RKO (cell line): ENCODE results near the gene SEC11A.
"Not testable (repeated sequence)": the region's sequence is repeated elsewhere in the genome, so short reads cannot be mapped to it uniquely, and the experiment has no call there.

Source experiments
- DNase-seq: peaks from one replicate; pipeline ENCODE4 v3.0.0-alpha.2; 2016; ENCODE audit warnings: low spot score

The SEC11A gene

DNA sequence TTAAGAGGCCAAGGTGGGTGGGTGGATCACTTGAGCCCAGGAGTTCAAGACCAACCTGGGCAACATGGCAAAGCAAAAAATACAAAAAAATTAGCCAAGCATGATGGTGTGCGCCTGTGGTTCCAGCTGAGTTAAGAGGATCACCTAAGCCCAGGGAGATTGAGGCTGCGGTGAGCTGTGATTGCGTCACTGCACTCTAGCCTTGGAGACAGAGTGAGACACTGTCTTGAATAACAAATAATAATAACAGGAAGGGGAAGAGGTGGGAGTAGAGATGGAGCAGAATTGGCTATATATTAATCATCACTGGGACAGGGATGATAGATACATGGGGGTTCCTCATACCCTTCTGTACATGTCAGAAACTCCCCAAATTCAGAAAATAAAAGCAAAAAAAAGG lies 34.1 kb downstream of the SEC11A start:
- DNase-seq, result no peak

DNA sequence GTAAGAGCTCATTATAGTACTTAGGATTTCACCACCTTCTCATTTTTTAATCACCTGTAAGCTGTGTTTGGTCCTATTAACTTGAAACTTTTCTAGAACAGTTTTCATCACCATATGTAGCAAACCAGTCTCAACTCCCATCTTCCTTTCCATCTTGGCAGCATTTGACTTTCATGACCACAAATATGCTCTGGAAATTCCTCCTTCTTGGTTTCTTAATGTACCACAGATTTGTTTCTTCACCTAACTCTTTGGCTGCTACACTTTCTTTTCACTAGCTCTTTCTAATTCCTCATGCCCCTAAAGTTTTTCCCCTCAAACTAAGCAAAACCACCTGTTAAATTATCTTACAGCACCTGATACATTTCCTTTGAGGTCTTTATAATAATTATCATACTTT lies 44.7 kb downstream of the SEC11A start:
- DNase-seq, result no peak

DNA sequence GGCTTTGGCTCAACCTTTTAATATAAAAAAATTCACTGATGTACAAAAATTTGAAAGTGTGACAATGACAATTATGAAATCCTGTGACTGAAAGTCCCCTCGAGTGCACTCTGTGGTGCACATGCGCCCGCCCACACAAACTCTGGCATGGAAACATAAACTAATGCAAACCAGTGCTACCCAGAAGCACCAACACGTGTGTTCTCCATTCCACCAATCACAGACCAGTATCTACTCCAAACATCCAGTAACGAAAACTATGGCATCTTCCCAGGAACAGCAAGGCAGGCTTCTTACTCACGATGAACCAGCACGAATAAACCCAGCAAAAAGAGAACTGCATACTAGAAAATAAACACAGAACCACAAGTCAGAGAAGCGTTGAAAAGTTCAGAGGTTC lies 46.2 kb downstream of the SEC11A start:
- DNase-seq, result no peak

DNA sequence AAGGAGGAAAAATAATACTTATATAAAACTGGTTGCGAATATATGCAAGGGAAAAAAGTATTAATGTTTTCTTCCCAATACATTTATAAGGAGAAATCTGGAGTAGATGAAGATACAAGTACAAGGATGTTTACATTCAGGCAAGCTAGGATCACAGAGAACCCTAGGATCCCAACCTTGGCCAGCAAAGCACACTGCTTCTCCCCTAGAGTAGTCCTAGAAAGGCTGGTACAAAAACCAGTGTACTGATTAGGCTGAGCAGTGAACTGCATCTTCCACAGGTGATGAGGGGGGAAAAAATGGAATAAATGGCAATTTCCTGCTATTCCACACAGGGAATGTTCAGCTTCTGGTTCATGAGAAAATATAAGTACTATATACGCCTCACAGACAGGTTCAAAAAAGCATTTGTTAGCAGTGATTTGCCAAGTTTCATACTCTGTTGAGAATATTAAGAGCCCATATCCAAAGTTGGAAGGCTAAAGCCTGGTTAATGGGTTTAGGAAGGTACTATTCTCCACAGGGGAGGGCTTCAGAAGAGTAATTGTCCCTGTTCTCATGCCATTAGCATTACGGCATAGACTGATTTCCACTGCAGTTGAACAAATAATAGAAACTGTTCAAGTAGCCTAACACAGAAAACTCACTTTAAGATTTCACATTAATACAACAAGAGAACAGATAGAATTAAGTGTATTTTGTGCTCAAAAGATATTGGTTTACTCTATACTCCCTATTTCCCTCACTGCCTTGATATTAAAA lies 47.5 kb downstream of the SEC11A start:
- DNase-seq, result no peak

DNA sequence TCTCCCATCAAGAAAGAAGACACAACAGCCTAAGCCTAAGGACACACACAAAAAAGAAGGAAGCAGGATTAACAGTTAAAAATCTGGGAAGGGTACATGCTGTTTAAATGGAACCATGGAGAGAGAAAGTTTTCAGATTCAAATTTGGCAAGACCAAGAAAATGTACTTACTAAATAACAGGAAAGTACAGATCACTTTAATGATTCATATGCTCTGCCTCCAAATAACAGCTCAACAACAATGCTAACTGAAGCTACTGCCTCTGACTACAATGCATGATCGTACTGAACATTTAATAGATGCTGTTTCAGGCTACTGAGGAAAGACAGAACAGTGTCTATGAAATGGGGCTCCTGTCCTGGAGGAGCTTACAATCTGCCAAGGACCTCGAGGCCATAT lies 49.6 kb downstream of the SEC11A start:
- DNase-seq, result no peak

DNA sequence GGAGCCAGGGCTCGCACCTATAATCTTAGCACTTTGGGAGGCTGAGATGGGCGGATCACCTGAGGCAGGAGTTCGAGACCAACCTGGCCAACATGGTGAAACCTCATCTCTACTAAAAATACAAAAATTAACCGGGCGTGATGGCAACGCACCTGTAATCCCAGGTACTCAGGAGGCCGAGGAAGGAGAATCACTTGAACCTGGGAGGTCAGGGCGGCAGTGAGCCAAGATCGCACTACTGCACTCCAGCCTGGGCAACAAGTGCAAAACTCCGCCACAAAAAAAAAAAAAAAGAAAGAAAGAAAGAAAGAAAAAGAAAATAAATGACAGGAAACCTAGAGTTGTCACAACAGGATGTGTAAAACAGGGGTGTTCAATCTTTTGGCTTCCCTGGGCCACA lies 54.9 kb downstream of the SEC11A start:
- DNase-seq, result no peak

DNA sequence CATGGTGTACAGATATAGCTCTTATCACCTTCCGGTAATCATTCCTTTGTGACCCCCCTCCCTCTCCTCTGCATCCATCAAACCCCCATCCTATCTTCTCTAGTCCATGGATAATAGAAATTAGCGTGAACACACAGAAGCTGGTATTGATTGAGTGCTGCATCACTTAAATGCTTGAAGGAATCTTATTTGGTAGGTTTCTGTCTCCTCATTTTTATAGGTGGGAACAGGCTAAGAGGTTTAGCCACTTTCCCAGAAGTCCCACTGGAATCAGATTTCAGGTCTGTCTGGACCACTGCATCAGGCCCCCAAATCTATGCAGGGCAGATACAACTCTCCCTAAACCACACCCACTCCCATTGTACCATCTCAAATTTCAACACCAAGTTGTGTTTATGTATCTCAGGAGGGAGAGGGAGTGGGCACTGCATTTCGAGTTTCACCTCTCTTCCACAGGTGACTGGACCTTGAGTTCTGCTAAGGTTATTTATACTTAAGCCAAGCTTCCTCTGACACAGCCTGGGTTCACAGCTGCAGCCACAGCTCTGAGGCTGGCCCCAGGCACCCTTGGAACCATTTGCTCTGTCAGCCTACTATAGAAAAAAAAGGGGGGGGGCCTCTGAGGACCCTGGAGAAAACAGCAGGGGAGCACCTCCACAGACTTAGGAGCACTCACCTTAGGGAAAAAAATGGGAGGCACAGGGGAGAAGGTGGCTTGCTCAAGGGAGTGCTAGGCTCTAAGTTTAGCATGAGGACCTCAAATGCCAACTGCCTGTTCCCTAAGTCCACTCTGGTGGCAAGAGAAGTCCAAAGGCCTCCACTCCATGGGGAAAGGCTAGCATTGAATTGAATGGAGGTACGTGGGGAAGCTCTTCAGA lies 55.8 kb downstream of the SEC11A start:
- DNase-seq, result no peak

DNA sequence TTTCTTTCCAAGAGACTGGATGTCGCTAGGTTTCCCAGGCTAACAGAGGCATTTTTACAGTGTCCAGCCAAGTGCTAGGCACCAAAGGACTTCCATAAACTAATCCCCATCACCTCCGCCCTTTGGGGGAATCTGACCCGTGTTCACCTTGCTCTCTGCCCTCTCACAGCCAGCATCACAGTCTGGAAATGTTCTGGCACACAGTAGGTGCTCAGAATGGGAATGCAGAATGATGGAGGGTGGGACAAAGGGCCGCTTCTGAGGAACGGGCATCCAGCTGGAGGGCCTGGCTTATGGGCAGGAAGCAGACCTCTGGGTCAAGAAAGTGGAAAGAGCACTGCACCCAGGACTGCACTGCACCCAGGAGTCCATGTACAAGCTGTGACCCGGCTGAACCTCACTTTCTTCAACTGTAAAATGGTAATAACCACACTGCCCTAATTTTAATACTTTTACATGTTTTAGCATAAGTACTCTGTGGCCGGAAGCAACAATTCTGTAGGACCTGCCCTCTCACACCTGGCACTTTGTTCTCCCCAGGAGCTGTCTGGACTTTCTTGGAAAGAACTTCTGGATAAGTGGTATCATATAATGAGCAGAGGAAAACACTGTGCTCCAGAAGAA lies 57.0 kb downstream of the SEC11A start:
- DNase-seq, result no peak

DNA sequence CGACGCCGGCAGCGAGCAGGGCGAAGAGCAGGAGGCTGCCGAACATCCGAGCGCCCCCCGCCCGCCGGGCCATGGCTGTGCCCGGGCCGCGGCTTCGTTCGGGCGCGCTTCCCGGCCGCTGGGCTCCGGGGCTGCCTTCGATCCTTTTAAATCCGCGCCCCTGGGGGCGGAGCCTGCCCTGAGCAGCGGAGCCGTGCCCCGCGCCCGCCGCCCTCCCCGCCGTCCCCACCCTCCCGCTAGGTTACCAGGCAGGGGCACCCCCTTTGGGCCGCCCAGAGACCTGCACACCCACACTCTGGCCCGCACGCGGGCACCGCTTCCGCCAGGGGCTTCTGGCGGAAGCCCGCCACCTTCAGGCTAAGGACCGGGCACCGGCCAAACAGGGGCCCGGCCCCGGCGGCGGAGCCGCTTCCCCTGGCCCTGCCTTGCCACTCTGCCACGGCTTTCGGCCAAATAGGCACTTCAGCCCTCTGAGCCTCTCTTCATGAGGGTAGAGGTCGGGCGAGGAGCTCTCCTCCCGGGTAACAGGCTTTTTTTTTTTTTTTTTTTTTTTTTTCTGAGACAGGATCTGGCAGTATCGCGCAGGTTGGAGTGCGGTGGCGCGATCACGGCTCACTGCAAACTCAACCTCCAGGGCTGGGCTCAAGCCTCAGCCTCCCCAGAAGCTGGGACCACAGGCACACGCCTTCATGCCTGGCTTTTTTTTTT lies 57.7 kb downstream of the SEC11A start, which contains the start of gene NMB:
Gene NMB, minus strand, starts transcription at position 120 of the 708 bp plus-strand sequence. Its CDS starts 47 bp downstream, at position 73.
- peak; percentile 91 for DNase-seq

DNA sequence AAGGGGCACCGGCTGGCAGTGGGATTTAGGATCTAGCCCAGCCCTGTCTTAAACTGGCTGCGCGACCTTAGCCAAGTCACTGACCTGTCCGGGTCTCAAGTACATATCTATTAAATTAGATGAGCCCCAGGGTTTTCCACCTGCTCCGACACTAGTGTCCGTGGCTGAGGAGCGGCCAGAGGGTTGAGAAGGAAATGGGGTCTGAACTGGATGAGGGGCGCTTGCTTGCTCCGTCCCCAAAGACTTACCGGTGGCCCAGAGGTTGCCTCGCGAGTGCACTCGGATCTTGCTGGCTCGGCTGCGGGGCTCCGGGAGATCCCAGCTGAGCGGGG lies 58.2 kb downstream of the SEC11A start:
- no peak for DNase-seq

DNA sequence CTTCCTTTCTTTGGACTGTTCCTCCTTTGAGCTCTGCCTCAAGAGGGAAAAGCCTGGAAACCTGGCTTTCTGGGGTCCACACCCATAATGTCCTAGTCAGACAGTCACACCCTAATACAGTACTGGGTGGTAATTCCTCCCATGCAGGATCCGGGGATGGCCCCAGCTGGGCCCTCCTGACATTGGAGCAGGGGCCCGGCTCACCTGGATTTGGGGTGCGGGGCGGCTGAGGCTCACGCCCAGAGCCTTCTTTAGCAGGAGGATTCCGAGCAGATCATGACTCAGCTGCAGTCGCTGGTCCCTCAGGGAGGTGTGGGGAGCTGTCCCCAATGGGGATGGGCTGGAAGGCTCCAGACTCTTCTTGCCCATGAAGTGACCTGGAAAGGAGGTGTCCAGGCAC lies 59.0 kb downstream of the SEC11A start:
- DNase-seq, result no peak

DNA sequence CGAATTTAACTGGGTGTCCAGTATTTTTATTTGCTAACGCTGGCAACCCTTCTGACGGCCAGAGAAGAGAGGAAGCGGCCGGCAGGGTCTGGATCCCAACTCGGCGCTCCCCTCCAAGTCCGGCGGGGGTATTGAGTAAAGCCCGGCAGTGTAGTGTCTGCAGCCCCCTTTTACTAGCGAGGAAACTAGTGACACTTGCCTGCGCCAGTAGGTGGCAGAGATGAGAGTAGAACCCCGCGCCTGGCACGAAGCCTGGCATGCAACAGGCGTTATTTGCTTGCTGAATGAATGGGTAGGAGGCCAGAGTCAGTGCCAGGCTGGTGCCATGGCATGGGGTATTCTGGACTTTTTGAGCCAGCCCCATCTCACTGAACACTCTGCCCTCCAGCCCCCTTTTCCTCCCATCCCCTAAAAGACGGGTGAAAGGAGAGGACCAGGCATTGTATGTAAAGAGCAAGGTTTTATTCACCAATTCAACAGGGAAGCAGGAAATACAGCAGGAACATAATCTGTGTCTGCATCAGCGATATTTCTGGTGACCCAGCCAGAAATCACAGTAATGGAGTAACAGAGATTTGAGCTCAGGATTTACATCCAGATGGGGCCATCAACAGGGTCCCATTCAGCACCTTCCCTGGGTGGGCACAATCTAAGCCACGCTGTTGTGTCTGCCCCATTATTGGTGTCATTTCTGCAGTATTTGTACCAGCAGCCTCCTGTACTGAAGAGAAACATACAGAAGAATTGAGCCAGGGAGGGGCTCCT lies 61.1 kb downstream of the SEC11A start:
- peak; percentile 91 for DNase-seq

DNA sequence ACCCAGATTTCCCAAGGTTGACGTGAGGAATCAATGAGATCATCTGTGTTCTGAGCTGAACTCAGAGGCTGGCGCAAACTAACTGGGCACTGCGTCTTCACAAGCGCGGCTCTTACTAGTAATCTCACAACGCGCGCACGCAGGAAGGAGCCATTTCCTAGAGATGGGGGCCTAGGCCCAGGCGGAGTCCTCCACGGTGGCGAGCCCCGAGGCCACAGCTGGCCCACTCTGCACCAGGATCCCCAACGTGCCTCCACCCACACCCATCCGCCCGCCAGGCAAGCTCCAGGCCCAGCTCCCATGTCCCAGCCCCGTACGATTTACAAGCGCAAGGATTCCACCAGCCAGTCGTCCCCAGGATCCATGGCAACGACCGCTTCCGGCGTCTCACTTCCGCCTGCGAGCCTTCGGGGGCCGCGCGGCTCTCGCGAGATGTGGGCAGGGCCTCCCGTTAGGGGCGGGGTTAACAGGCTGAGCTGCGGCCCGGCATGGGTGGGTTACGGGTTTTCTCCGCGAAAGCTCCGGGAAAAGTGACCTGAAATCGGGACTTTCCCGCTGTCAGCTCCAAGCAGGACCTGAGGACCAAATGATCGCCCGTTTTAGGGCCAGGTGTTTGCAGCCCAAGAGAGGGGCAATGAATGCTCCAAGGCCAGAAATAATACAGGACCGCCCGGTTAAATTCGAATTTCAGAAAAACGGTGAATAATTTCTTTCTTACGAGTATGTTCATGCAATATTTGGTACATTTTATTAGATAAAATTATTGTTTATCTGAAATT lies 61.8 kb downstream of the SEC11A start, which contains the start of gene WDR73:
Gene WDR73, minus strand, starts transcription at position 374 of the 779 bp plus-strand sequence. Its CDS starts 9 bp downstream, at position 365.
- DNase-seq, result peak; percentile 92

DNA sequence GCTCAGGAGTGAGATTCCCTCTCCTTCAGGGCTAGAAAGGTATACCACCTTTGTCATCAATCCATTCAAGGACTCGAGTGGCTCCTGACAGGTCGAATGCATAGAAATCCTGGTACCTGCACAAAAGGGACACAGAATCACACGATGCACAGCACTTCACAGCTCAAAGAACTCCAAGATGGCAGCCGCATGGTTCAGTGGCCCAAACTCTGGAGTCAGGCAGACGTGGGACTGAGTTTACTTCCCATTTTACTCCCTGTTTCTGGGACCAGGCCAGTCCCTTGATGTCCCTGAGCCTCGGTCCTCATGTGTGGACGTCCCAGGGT lies 62.4 kb downstream of the SEC11A start:
- DNase-seq, result no peak

DNA sequence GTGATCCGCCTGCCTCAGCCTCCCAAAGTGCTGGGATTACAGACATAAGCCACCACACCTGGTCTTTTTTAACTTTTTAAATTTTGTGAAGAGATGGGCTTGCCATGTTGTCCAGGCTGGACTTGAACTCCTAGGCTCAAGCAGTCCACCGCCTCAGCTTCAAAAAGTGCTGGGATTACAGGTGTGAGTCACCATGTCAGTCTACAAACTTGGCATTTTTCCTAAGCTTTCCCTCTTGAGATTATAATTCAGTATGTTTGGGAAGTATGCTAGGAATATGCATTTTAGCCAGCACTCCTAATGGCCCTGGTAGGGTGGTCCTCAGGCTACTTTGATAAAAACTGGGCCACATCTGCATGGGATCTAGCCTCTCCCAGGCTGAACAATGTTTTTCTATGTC lies 66.2 kb downstream of the SEC11A start:
- DNase-seq, result peak; percentile 59

DNA sequence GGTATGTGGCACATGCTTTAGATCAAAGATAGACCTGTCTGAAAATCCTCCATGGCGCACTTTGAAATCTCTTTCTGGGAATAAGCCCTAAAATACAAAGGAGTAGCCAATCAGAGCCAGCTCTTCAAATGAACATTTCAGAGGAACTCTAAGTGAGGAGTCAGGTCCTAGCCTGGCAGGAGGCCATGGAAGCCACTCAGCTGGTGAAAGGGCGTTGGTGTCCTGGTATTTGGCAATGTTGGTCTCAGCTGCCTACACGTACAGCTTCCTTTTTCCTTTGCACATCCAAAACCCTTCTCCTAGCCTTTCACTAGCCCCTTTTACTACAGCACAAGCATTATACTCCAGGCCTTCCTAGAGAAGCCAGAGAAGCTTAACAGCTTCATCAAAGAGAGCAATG lies 67.4 kb downstream of the SEC11A start:
- no peak for DNase-seq

DNA sequence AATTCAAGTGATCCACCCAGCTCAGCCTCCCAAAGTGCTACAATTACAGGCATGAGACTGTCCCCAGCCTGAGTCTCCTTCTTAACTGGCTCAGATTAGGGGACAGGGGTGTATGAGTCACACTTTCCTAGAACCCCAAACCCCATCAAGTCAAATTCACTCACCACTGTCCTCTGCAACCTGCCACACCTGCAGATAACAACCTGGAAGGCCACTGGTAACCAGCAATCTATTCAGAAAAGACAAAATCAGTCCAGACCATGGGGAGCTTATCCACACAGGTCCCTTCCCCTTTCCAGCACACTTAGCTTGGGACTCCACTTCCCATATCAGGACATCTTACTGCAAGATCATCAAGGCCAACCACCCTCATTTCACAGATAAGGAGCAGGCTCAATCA lies 68.2 kb downstream of the SEC11A start:
- DNase-seq, result no peak

DNA sequence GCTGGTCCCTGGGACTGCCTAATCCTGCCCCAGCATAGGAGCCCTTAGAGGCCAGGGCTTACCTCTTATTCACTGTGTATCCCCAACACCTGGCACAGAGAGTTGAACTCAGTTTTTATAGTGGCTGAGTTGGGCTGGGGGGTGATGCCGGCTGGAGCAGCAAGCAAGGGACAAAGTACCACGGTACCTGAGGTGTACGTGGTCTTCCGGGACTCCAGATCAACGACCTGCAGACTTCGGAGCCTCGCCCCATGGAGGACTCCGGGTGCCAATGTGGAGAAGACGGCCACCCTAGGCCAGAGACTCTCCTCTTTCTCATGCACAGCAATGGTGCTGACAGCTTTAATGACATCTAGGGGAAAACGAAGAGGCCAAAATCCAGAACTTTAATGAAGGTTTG lies 69.9 kb downstream of the SEC11A start:
- DNase-seq, result no peak

DNA sequence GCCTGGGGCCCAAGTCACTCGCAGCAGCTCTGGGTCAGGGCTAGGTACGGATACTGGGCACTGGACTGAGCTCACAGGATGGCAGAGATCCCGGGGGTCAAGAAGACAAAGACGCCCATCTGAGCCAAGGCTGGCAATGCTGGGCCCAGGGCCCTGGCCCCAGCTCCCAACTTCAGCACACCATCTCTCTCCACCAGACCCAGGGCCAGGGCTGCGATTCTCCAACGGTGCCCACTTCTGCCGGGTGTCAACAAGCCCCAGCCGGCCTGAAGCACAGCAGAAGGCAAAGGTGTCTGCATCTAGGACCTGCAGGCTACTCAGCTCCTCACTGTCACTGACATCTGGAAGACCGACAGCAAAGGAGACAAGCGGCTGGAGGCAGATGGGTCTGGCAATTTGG lies 70.4 kb downstream of the SEC11A start:
- DNase-seq, result no peak

DNA sequence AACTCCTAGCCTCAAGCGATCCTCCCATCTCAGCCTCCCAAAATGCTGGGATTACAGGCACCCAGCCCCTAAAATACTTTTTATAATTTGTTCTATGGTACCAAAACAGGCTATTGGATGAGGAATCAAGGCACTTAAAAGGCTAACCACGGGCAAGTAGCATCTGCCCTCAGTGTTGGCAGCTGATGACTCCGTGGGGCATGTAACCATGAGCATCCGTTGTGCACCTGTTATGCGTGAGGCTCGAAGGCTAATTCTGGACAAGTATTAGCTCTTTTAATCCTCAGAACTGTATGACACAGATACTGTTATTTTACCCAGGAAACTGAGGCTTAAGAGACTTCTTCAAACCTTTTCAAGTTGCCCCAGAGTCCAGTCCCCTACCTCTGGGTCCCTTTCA lies 72.1 kb downstream of the SEC11A start:
- no peak for DNase-seq

DNA sequence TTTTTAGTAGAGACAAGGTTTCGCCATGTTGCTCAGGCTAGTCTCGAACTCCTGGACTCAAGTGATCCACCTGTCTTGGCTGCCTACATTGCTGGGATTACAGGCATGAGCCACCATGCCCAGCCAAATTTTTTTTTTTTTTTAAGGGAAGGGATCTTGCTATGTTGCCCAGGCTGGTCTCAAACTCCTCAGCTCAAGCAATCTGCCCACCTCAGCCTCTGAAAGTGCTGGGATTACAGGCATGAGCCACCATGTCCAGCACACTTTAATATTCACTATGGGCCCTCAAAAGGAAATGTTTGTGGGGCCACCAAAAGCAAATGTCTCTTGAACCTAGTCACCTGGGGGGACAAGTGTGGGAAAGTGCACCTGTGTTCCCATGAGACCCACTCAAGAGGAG lies 73.3 kb downstream of the SEC11A start:
- not testable (repeated sequence) for DNase-seq
